Thoracic aorta (tissue), 2 donors: ENCODE measurements around the gene COLQ. TPM values are rescaled to one million over a fixed set of nuclear protein-coding genes. Genes with fewer than 3 reads are reported as not detected.

Experiments used
- ATAC-seq: fragments of 150-250 bp; one replicate; pipeline ENCODE4 v1.8.0; 2017; ENCODE audit warnings: low read depth; ENCODE audit not compliant: insufficient number of reproducible peaks, low FRiP score
- DNase-seq: peaks from one replicate; pipeline ENCODE4 v3.0.0-alpha.2; 2020; ENCODE audit warnings: low spot score
- H3K27ac ChIP-seq, 2 donors: fragments of 200-600 bp; sonication (generic); 1 replicate in 1 of 2; 2 replicates in 1 of 2; pipeline ENCODE4 v1.5.1; 2016; ENCODE audit warnings: mild to moderate bottlenecking in 2 of 2, moderate library complexity in 2 of 2
- H3K27me3 ChIP-seq: fragments of 200-600 bp; sonication (generic); replicated peaks from 2 replicates; pipeline ENCODE4 v1.6.0; 2016; ENCODE audit warnings: mild to moderate bottlenecking; ENCODE audit not compliant: insufficient read depth
- H3K36me3 ChIP-seq: fragments of 200-600 bp; sonication (generic); one replicate; pipeline ENCODE4 v1.5.1; 2016
- H3K4me1 ChIP-seq, 2 donors: fragments of 200-600 bp; sonication (generic); 1 replicate in 1 of 2; 2 replicates in 1 of 2; pipeline versions ENCODE4 v1.5.1 to v1.6.0; 2016; ENCODE audit warnings: low read depth in 2 of 2, mild to moderate bottlenecking in 1 of 2; ENCODE audit not compliant: control insufficient read depth in 1 of 2
- H3K4me3 ChIP-seq: fragments of 200-600 bp; sonication (generic); 2 replicates; pipeline ENCODE4 v1.5.1; 2016; ENCODE audit warnings: mild to moderate bottlenecking
- H3K9me3 ChIP-seq: fragments of 200-600 bp; sonication (generic); 2 replicates; pipeline ENCODE4 v1.5.1; 2016
- total RNA-seq, 2 donors: library from RNA; depleted of rRNA; stranded (reverse); fragments of >200 nt; gene quantifications; one replicate each; pipeline versions ENCODE4 v1.1.0 to v1.2.3, GENCODE V29; 2016
- TF ChIP-seq, protein P1 (sequence below): fragments of 200-600 bp; sonication (generic); IDR thresholded peaks from one replicate; pipeline ENCODE4 v1.5.1; 2019; ENCODE audit warnings: antibody characterized with exemption

Gene COLQ
- total RNA-seq, 2 donors from 2014 or later = 3.2 to 9.3 TPM

- Histone ChIP-seq H3K4me1 (no peaks in the 10 kb centered on the region), H3K27ac (no peak overlapping the region), H3K27me3 (no peaks in the 10 kb centered on the region), H3K36me3 (no peaks in the 10 kb centered on the region), H3K4me3 (no peak overlapping the region), H3K9me3 (no peaks in the 10 kb centered on the region)
- DNase-seq = no peak
- TF ChIP-seq, protein P1, sequence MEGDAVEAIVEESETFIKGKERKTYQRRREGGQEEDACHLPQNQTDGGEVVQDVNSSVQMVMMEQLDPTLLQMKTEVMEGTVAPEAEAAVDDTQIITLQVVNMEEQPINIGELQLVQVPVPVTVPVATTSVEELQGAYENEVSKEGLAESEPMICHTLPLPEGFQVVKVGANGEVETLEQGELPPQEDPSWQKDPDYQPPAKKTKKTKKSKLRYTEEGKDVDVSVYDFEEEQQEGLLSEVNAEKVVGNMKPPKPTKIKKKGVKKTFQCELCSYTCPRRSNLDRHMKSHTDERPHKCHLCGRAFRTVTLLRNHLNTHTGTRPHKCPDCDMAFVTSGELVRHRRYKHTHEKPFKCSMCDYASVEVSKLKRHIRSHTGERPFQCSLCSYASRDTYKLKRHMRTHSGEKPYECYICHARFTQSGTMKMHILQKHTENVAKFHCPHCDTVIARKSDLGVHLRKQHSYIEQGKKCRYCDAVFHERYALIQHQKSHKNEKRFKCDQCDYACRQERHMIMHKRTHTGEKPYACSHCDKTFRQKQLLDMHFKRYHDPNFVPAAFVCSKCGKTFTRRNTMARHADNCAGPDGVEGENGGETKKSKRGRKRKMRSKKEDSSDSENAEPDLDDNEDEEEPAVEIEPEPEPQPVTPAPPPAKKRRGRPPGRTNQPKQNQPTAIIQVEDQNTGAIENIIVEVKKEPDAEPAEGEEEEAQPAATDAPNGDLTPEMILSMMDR = no peak
- ATAC-seq = no peak
These were observed 14.9 kb downstream of the COLQ start for GRCh38 chr3:15506571-15506970.

GRCh38 chr3:15505479-15506165 is 15.9 kb downstream of the COLQ start:
- Histone ChIP-seq H3K27me3 (no peaks in the 10 kb centered on the region), H3K9me3 (no peaks in the 10 kb centered on the region), H3K4me3 (no peak overlapping the region), H3K27ac (no peak overlapping the region), H3K4me1 (peaks cover 0 to 2% of the 10 kb centered on the region in 2 donors), H3K36me3 (no peaks in the 10 kb centered on the region)
- DNase-seq (no peak), ATAC-seq (no peak)
- TF ChIP-seq, protein P1 = no peak

DNA sequence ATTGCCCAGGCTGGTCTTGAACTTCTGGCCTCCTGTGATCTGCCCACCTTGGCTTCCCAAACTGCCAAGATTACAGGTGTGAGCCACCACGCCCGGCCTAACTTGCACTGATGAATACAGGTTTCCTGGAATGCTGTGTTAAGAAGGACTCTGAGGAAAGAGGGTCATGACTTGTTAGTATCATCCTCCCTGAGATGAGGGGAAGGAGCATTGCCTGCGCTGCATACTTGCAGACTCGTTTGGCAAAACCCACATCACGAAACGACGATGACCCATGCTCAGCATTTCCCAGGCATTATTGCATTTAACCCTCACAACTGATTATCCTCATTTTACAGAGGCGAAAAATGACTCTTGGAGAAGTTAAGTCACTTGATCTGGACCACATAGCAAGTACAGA is 18.9 kb downstream of the COLQ start:
- TF ChIP-seq, protein P1 = no peak
- H3K4me1 ChIP-seq = peaks cover 0 to 6% of the 10 kb centered on the region in 2 donors
- H3K36me3 ChIP-seq = no peaks in the 10 kb centered on the region
- DNase-seq (no peak), ATAC-seq (no peak)
- H3K4me3 ChIP-seq = no peak overlapping the region
- no peak overlapping the region for H3K27ac ChIP-seq
- no peaks in the 10 kb centered on the region for H3K27me3 ChIP-seq
- no peaks in the 10 kb centered on the region for H3K9me3 ChIP-seq

DNA sequence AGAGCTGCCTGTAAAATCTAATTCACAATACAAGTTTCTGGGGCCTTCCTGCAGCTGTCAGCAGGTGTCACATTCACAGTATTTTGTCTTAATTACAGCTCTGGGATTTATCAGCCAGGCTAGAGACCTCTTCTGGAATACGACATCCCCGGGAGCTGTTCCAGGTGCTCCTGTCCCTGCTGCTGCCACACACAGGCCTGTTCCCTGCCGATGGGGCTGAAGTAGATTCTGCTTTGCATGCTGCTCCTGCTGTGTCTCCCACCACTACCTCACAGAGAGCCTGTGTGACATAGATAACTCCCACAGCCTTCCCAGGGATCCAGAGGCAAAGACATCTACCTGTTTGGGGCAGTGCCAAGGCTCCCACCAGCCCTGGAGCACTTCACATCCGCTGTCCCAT is 20.4 kb downstream of the COLQ start:
- no peaks in the 10 kb centered on the region for H3K9me3 ChIP-seq
- no peak for DNase-seq
- no peak for ATAC-seq
- no peaks in the 10 kb centered on the region for H3K27me3 ChIP-seq
- TF ChIP-seq, protein P1 = no peak
- H3K4me3 ChIP-seq = no peak overlapping the region
- no peaks in the 10 kb centered on the region for H3K36me3 ChIP-seq
- H3K27ac ChIP-seq = no peak overlapping the region
- peaks cover 0 to 7% of the 10 kb centered on the region in 2 donors for H3K4me1 ChIP-seq

DNA sequence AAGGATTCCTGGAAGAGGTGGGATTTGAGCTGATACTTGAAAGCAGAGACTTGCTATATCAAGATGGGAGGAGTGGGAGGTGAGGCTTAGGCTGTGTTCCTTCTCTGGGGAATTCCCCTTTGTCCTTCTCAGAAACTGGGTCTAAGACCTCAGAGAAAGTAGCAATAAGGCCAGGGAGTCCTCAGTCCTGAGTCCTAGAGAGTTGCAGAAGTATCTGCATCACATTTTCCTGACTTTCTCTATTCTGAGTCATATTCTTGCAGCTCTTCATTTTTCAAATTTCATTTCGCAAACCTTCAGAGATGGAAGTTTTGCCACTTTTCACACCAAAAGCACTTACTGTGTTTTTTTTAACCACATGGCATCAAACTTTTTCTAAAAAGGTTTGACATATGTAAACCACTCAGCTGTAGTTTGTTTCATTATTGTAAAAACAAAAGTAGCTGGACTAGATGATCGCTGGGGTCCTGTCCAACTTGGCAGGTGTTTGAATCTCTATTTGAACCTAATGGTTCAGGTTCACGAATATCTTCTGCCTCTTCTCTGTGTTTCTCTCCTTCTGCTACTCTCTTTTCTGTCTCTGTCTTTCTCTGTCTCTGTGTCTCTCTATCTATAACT is 21.3 kb downstream of the COLQ start:
- no peaks in the 10 kb centered on the region for H3K9me3 ChIP-seq
- ATAC-seq = no peak
- no peak for DNase-seq
- no peak overlapping the region for H3K27ac ChIP-seq
- peaks cover 0 to 16% of the 10 kb centered on the region in 2 donors for H3K4me1 ChIP-seq
- TF ChIP-seq, protein P1 = no peak
- no peaks in the 10 kb centered on the region for H3K27me3 ChIP-seq
- no peak overlapping the region for H3K4me3 ChIP-seq
- no peaks in the 10 kb centered on the region for H3K36me3 ChIP-seq
